GM18498 (cell line): ENCODE measurements around the gene PCDH19.
"Not testable (repeated sequence)": the region's sequence is repeated elsewhere in the genome, so short reads cannot be mapped to it uniquely, and the experiment has no call there.

Experiments used
- ATAC-seq: cut with Tn5 transposase; IDR thresholded peaks from one replicate; pipeline ENCODE4 v1.9.1; 2021; ENCODE audit warnings: mild to moderate bottlenecking, moderate library complexity; ENCODE audit not compliant: unreplicated experiment

PCDH19 gene

DNA sequence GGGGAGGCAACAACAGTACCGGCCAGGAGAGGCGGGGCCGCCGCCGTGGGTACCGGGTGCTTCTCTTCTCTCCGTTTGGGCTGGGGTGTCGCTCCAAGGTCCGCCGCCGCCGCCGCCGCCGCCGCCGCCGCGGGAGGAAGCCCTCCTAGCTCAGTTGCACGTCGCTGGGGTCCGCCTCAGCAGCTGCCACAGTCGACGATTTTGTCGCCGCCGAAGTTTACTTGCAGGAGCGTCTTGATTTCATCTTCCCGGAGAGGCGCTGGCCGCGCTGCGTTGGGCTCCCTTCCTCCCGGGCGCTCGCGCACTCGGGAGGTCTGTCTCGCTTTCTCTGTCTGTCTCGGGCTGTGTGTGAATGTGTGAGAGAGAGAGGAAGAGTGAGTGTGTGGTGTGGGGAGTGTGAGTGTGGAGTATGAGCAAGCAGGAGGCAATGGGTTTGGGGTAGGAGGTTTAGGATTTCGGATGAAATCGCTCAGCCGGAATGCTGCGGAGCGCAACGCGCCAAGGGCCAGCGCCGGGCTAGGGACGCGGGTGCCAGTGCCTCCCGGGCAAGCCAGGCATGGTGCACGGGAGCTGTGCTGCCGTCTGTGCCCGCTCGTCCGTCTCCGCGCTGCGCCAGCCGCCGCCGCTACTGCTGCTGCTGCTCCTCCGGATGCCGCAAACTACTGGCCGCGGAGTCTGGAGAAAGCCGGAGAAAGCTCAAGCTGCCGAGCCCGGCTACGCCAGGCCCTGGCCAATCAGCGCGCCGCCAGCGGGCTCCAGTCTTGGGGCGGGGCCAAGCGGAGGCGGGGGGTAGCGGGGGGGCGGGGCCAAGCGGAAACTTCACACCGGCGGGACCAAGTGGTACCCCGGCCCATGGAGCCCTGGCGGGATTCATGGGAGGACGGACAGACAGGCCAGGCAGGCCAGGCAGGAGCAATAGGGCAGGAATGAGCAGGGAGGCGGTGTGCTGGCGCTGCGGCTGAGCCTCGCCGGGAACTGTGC, at the start of gene PCDH19:
Gene PCDH19 (minus strand): TSS at position 664 of the 981 bp plus-strand sequence. CDS start 1,676 bp downstream, outside the sequence.
- peak; percentile 65 for ATAC-seq

- ATAC-seq = no peak
Observed at GRCh38 chrX:100449696-100450608, 39.9 kb upstream of the PCDH19 start.

GRCh38 chrX:100447655-100448397, 37.8 kb upstream of the PCDH19 start:
- ATAC-seq = no peak

- no peak for ATAC-seq
Observed at GRCh38 chrX:100445593-100445992, 35.5 kb upstream of the PCDH19 start.

- ATAC-seq = not testable (repeated sequence)
Observed at GRCh38 chrX:100441321-100441720, 31.2 kb upstream of the PCDH19 start.

DNA sequence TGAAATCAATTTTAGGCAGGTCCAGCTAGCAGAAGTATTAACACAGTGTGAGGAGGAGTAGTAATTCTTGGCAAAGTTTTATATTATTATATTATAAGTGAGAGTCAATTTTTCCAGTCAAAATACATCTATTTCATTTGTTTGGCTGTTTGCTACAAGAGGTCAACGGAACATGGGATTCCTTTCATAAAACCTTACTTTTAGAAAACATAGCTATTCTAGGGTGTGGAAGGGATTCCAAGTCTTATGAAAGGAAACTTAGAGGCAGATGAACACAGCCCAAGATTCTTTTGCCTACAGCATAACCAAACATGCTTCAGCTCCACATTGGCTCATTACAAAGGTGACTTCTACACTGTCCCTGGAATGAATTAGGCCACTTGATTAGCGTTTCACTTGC, 29.9 kb upstream of the PCDH19 start:
- no peak for ATAC-seq

- no peak for ATAC-seq
Observed at GRCh38 chrX:100435726-100436125, 25.7 kb upstream of the PCDH19 start.

DNA sequence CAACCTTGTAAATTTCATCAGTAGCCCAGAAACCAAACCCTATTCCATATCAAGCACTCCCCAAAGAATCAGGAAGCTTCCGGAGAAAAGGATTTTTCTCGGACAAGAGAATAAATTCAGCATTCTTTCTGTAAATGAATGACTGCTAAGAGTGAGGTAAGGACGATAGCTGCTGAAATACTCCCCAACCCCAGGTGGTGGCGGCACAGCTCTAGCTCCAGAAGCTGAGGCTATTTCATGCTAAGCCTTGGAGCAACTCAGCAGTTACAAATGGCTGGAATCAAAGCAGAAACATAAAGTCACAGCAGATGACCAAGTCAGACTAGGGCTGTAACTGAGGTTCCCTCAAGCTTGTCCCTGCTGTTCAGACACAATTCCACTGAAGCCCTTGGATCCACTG, 13.9 kb upstream of the PCDH19 start:
- ATAC-seq = no peak

DNA sequence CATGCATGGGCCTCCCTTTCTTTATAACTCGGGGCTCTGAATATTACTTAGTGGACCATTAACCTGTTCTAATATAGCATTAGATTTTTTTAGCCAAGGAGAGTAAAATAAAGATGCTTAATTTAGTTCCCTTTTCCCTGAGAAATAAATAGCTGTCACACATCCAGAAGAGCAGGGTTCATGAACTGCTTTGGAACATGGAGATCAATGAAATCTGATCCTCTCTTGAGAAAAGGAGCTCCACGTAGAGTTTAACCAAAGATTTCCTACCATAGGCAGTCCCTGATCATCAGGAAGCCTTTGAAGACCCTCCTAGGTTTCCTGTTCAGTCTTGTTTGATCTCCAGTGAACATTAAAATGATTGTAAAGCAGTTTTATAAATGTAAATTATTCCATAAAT, 8.5 kb upstream of the PCDH19 start:
- ATAC-seq = no peak

- ATAC-seq = no peak
Observed at GRCh38 chrX:100417681-100418080, 7.6 kb upstream of the PCDH19 start.

DNA sequence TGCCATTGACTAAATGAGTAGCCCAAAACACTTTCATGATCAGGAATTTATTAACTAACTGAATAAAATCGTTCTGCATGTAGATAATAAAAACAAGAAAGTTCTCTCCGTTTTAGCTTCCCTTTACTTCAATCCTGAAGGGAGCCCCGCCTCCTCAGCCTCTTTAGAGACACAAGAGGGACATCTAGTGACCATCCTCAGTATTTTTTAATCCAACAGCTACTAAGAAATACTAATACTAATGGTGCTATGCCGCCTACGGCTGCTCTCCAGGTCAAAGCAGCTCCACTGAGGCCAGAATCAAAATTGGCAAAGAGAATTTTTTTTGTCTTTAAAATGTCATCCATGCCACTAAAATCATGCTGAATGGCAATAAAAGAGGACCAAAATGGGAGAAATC, 3.2 kb upstream of the PCDH19 start:
- peak; percentile 66 for ATAC-seq

GRCh38 chrX:100411802-100412715, 2.0 kb upstream of the PCDH19 start:
- no peak for ATAC-seq

DNA sequence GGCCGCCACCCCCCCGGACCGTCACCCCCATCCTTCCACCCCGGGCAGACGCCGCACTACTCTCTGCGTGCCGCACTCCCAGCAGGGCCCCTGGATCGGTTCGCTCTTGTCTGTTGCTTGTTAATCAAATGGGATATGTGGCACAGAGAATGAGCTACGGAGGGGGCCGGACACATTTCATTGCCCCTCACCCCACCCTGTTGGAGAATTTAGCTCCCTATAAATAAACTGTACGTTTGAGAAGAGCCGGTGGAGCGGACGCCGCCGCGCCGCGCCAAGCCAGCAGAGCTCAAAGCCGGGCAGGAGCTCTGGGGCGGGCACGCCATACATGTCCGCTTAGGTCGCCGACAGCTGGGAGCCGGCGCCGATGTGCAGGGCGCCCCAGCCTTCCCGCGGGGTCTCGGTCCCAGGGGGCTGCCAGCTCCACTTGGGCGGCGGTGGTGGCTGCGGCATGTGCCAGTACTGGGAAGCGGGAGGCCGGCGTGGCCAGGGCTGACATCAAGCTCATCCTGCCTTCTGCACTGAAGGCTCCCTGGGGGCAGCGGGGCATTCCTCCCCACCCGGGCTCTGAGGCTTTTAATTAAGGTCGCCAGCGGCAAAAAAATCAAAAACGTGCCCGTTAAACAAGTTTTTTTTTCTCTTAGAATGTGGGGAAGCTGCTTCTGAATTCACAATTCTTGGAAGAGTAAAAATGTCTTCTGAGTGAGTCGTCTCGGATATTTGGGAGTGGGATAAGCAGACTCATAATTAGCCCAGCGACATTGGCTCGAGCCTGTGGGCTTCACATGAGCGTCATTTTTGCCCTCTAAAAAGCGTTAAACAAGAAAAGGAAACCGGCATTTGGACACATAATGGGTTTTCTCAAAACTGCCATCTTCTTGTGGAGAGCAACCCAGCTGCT, 1.1 kb upstream of the PCDH19 start:
- ATAC-seq = no peak

GRCh38 chrX:100408713-100409609, 1.1 kb downstream of the PCDH19 start:
- no peak for ATAC-seq

DNA sequence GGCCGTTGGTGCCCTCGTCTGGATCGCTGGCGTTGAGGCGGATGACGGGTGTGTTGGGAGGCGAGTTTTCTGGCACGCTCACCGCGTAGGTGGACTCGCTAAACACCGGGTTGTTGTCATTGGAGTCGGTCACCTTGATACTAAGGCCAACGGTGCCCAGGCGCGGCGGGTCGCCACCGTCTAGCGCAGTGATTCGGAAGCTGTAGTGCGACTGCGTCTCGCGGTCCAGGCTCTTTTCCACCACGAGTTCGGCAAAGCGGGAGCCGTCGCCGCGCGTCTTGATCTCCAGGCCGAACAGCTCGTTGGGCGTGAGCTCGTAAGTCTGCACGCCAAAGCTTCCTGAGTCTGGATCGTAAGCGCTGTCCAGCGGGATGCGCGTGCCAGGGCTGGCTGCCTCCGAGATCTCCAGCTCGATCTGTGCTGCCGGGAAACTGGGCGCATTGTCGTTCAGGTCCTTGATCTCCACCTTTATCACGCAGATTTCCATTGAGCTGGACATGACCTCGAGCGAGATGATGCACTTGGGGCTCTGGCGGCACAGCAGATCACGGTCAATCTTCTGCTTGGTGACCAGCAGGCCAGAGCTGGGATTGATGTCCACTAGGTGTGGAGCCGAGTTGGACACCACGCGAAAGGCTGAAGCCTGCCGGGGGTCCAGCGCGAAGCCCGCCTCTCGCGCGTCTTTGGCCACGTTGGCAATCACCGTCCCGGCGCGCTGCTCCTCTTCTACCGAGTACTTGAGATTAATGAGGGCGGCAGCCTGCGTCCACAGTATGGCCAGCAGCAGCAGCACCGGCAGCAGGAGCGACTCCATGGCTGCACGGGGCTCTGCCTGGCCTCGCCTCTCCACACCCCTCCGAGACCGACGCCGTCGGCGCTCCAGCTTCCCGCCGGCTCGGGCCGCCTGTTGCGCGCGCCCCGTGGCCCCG, 2.0 kb downstream of the PCDH19 start:
- ATAC-seq = no peak

DNA sequence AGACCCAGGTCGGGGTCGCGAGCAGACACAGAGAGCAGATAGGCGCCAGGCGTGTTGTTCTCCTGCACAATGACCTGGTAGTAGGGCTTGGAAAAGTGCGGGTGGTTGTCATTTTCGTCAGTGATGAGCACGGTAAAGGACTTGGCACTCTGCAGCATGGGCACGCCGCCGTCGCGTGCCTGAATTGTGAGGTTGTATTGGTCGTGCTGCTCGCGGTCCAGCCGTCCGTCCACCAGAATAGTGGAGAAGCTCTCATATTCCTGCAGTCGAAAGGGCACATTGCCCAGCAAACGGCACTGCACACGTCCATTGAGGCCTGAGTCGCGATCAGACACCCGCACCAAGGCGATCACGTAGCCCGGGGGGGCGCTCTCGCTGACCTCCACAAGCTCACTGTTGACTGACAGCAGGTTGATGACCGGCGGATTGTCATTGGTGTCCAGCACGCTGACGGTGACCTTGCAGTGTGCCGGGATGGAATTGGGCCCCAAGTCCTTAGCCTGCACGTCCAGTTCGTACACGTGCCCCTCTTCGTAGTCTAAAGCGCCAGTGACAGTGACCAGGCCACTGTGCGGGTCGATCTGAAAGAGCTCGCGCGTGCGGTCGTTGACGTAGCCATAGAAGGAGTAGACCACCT, 2.8 kb downstream of the PCDH19 start:
- ATAC-seq = no peak
